Loucy (cell line): ENCODE results near the gene PBX4.

Experiments used
- EZH2phosphoT487 ChIP-seq: fragments of 200-600 bp; IDR thresholded peaks from 2 replicates; pipeline ENCODE4 v1.6.1; 2018; ENCODE audit warnings: antibody characterized with exemption, mild to moderate bottlenecking, moderate library complexity, borderline replicate concordance
- TF ChIP-seq, protein P1 (sequence below): fragments of 200-600 bp; sonication (generic); conservative IDR thresholded peaks from 2 replicates; pipeline ENCODE4 v1.5.1; 2014; ENCODE audit warnings: mild to moderate bottlenecking, antibody characterized with exemption, low read length

DNA sequence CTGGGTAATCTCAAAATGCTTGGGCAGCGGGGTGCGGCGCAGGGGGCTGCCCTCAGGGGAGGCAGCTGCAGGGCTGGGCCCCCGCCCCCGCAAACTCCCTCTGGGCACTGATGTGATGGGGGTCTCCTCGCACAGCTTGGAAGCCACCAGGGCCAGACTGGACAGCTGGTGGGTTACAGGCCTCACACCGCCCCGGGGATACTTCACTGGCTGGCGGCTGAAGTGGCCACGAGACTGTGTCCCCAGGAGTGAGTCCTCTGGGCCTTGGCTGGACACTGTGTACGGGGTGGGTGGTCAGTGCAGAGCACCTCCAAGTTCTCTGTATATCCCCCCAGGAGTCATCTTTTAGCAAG is 11.6 kb upstream of the PBX4 start:
- TF ChIP-seq, protein P1, sequence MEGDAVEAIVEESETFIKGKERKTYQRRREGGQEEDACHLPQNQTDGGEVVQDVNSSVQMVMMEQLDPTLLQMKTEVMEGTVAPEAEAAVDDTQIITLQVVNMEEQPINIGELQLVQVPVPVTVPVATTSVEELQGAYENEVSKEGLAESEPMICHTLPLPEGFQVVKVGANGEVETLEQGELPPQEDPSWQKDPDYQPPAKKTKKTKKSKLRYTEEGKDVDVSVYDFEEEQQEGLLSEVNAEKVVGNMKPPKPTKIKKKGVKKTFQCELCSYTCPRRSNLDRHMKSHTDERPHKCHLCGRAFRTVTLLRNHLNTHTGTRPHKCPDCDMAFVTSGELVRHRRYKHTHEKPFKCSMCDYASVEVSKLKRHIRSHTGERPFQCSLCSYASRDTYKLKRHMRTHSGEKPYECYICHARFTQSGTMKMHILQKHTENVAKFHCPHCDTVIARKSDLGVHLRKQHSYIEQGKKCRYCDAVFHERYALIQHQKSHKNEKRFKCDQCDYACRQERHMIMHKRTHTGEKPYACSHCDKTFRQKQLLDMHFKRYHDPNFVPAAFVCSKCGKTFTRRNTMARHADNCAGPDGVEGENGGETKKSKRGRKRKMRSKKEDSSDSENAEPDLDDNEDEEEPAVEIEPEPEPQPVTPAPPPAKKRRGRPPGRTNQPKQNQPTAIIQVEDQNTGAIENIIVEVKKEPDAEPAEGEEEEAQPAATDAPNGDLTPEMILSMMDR: no peak
- no peak for TF ChIP-seq EZH2phosphoT487
